ENCODE data around the gene ANAPC10.
A peak's percentile ranks its signal among the peaks of the same experiment; 100 is the strongest.

The ANAPC10 gene

DNA sequence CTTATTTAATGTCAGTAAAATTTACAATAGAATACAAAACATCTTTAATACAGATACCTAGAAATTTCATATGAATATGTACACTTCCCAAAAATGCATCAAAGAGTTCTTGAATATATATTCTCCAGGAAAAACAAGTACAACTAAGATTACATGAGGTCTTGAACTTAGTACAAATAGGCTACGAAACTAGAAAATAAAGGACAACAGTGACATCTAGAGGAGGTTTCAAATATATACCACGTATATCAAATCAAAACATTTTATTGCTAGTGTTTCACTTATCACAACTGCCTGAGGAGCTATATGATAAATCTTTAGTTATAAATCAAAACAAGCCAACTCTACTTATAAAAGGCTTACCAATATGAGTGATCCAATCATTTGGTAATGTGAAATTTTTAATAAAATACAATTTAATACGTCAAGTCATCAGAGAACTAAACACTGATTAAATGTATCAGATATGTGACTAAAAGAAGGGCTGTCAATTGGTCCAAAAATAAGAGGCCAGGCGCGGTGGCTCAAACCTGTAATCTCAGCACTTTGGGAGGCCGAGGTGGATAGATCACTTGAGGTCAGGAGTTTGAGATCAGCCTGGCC, 36.6 kb downstream of the ANAPC10 start:
- Histone ChIP-seq H3K4me1 (ENCODE audit: insufficient read depth, low read length, severe bottlenecking) (no peaks in the 10 kb centered on the region), H3K27ac (ENCODE audit: low read depth, low read length, poor library complexity, severe bottlenecking) (no peak overlapping the region), H2AFZ (ENCODE audit: low read length) (no peak overlapping the region), H3K4me2 (ENCODE audit: low read length) (no peak overlapping the region), H3K9ac (ENCODE audit: low read length) (no peak overlapping the region), H3K36me3 (ENCODE audit: insufficient read depth, low read length) (peaks cover 14% of the 10 kb centered on the region; the same call in 1 of the 2 replicates), H4K20me1 (ENCODE audit: insufficient read depth, low read length) (no peaks in the 10 kb centered on the region), H3K9me2 (ENCODE audit: low read depth, low read length) (no peaks in the 10 kb centered on the region), H3K79me2 (ENCODE audit: insufficient read depth, low read length) (no peaks in the 10 kb centered on the region; the same call in 1 of the 2 replicates), H3K27me3 (ENCODE audit: insufficient read depth, low read length) (no peaks in the 10 kb centered on the region), H3F3A (ENCODE audit: insufficient read depth, low read length) (no peaks in the 10 kb centered on the region), H3K4me3 (ENCODE audit: low read depth, low read length, poor library complexity, severe bottlenecking) (no peak overlapping the region), H3K9me3 (ENCODE audit: low read length) (no peaks in the 10 kb centered on the region)
- TF ChIP-seq, protein P1, sequence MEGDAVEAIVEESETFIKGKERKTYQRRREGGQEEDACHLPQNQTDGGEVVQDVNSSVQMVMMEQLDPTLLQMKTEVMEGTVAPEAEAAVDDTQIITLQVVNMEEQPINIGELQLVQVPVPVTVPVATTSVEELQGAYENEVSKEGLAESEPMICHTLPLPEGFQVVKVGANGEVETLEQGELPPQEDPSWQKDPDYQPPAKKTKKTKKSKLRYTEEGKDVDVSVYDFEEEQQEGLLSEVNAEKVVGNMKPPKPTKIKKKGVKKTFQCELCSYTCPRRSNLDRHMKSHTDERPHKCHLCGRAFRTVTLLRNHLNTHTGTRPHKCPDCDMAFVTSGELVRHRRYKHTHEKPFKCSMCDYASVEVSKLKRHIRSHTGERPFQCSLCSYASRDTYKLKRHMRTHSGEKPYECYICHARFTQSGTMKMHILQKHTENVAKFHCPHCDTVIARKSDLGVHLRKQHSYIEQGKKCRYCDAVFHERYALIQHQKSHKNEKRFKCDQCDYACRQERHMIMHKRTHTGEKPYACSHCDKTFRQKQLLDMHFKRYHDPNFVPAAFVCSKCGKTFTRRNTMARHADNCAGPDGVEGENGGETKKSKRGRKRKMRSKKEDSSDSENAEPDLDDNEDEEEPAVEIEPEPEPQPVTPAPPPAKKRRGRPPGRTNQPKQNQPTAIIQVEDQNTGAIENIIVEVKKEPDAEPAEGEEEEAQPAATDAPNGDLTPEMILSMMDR (IDR thresholded peaks at IDR 0.05; ENCODE audit: low read length): peak; percentile 61; the same call in 1 of the 2 replicates
- TF ChIP-seq EZH2 (IDR thresholded peaks at IDR 0.05; ENCODE audit: borderline replicate concordance, low read length): no peak

DNA sequence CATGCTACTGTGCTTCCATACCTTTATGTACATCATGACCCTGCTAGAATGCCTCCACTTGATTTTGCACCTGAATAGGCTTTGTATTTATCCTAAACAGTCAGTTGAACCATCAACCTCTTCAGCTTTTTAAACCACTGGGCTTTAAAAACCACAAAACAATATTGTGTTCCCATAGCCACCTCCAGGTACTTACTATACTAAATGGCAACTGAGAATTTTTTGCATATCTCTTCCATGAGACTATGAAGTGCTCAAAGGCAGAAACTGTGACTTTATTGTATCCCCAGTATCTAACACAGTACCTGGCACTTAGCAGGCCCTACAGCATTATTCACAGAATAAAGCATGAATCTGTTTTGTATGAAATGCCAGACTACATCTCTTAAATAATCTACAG, 39.7 kb downstream of the ANAPC10 start:
- Histone ChIP-seq H3K27ac (ENCODE audit: low read depth, low read length, poor library complexity, severe bottlenecking) (no peak overlapping the region), H3K9ac (ENCODE audit: low read length) (no peak overlapping the region), H3K9me3 (ENCODE audit: low read length) (no peaks in the 10 kb centered on the region), H3K27me3 (ENCODE audit: insufficient read depth, low read length) (no peaks in the 10 kb centered on the region), H3K4me3 (ENCODE audit: low read depth, low read length, poor library complexity, severe bottlenecking) (no peak overlapping the region), H3K36me3 (ENCODE audit: insufficient read depth, low read length) (peaks cover 5% of the 10 kb centered on the region; the same call in 1 of the 2 replicates), H3K9me2 (ENCODE audit: low read depth, low read length) (no peaks in the 10 kb centered on the region), H3K4me1 (ENCODE audit: insufficient read depth, low read length, severe bottlenecking) (no peaks in the 10 kb centered on the region), H3K4me2 (ENCODE audit: low read length) (no peak overlapping the region), H3F3A (ENCODE audit: insufficient read depth, low read length) (no peaks in the 10 kb centered on the region), H3K79me2 (ENCODE audit: insufficient read depth, low read length) (no peaks in the 10 kb centered on the region; the same call in 1 of the 2 replicates), H4K20me1 (ENCODE audit: insufficient read depth, low read length) (no peaks in the 10 kb centered on the region), H2AFZ (ENCODE audit: low read length) (no peak overlapping the region)
- TF ChIP-seq EZH2 (IDR thresholded peaks at IDR 0.05; ENCODE audit: borderline replicate concordance, low read length): no peak
- TF ChIP-seq, protein P1 (IDR thresholded peaks at IDR 0.05; ENCODE audit: low read length): no peak

DNA sequence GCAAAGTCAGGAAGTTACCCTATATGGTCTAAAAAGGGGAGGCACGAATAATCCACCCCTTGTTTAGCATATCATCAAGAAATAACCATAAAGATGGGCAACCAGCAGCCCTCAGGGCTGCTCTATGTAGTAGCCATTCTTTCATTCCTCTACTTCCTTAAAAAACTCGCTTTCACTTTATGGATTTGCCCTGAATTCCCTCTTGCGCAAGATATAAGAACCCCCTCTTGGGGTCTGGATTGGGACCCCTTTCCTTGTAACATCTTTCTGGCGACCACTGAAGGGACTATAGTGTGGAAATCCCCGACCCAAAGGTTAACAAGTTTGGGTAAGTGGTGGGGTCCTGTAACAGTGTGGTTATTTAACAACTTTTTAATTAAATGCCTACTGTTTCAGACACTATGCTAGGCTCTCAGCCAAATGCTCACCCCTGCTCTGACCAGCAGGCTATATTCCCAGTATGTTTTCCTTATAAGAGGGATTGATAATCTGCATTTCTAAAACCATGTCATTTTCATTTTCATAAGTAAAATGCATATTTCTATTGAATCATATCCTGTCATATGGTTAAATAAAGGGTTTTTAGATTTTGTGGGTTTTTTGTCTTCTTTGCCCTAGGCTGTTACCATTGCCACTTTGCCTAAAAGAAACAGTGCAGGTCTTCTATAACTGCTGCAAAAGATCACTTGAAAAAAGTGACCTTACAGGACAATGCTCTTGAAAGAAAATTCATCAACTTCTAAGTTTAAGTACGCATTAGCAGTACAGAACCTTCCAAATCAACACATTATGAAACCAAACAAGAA, 41.5 kb downstream of the ANAPC10 start:
- Histone ChIP-seq H3K9me3 (ENCODE audit: low read length) (no peaks in the 10 kb centered on the region), H4K20me1 (ENCODE audit: insufficient read depth, low read length) (no peaks in the 10 kb centered on the region), H3K27ac (ENCODE audit: low read depth, low read length, poor library complexity, severe bottlenecking) (no peak overlapping the region), H3K79me2 (ENCODE audit: insufficient read depth, low read length) (no peaks in the 10 kb centered on the region; the same call in 1 of the 2 replicates), H3K27me3 (ENCODE audit: insufficient read depth, low read length) (no peaks in the 10 kb centered on the region), H3K4me2 (ENCODE audit: low read length) (no peak overlapping the region), H3K4me1 (ENCODE audit: insufficient read depth, low read length, severe bottlenecking) (no peaks in the 10 kb centered on the region), H2AFZ (ENCODE audit: low read length) (no peak overlapping the region), H3K9ac (ENCODE audit: low read length) (no peak overlapping the region), H3K36me3 (ENCODE audit: insufficient read depth, low read length) (no peaks in the 10 kb centered on the region), H3K9me2 (ENCODE audit: low read depth, low read length) (no peaks in the 10 kb centered on the region), H3K4me3 (ENCODE audit: low read depth, low read length, poor library complexity, severe bottlenecking) (no peak overlapping the region), H3F3A (ENCODE audit: insufficient read depth, low read length) (no peaks in the 10 kb centered on the region)
- TF ChIP-seq EZH2 (IDR thresholded peaks at IDR 0.05; ENCODE audit: borderline replicate concordance, low read length): no peak
- TF ChIP-seq, protein P1 (IDR thresholded peaks at IDR 0.05; ENCODE audit: low read length): no peak
